ENCODE data around the gene NFATC3.
"Not testable (repeated sequence)": the region's sequence is repeated elsewhere in the genome, so short reads cannot be mapped to it uniquely, and the experiment has no call there.

Gene NFATC3

DNA sequence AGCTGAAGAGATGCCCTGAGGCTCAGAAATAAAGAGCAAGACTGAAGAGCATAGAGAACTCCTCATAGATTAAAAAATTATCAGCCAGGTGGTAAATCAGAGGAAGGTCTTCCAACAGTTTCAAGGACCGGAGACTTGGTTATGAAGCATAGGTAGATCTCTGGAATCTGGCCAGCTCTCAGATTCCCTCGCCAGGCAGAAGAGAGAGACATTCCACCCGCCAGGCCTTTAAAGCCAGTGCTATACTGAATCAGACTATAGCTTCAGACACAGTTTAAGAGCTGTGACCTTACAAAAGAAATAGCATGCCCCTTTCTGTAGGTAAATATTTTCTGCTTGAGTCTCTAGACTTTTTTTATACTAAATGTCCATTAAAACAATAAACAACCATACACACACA lies 70.3 kb downstream of the NFATC3 start:
- no peak overlapping the region for H3K4me3 ChIP-seq (replicated peaks; ENCODE audit: insufficient read depth, low read length)
- no peak overlapping the region for H3K27ac ChIP-seq (replicated peaks)
- TF ChIP-seq REST (IDR thresholded peaks at IDR 0.05; ENCODE audit: insufficient replicate concordance, low read depth) (no peak), CTCF (IDR thresholded peaks at IDR 0.05; ENCODE audit: insufficient read depth, low read length) (no peak), POLR2AphosphoS5 (IDR thresholded peaks at IDR 0.05; ENCODE audit: low read depth) (no peak), GABPA (IDR thresholded peaks at IDR 0.05; ENCODE audit: low read depth) (no peak), SPI1 (IDR thresholded peaks at IDR 0.05; ENCODE audit: borderline replicate concordance, low read depth) (no peak)
- no peaks in the 10 kb centered on the region for H3K27me3 ChIP-seq (ENCODE audit: insufficient read depth, poor library complexity, severe bottlenecking)
- no peak for DNase-seq (ENCODE audit: low read depth in 1 of 2, low spot score in 1 of 2)

GRCh38 chr16:68162413-68162812 lies 77.2 kb downstream of the NFATC3 start:
- no peak for DNase-seq (ENCODE audit: low read depth in 1 of 2, low spot score in 1 of 2)
- no peaks in the 10 kb centered on the region for H3K27me3 ChIP-seq (ENCODE audit: insufficient read depth, poor library complexity, severe bottlenecking)
- H3K27ac ChIP-seq (replicated peaks), result no peak overlapping the region
- TF ChIP-seq SPI1 (IDR thresholded peaks at IDR 0.05; ENCODE audit: borderline replicate concordance, low read depth) (no peak), REST (IDR thresholded peaks at IDR 0.05; ENCODE audit: insufficient replicate concordance, low read depth) (no peak), POLR2AphosphoS5 (IDR thresholded peaks at IDR 0.05; ENCODE audit: low read depth) (no peak), GABPA (IDR thresholded peaks at IDR 0.05; ENCODE audit: low read depth) (no peak), CTCF (IDR thresholded peaks at IDR 0.05; ENCODE audit: insufficient read depth, low read length) (no peak)
- no peak overlapping the region for H3K4me3 ChIP-seq (replicated peaks; ENCODE audit: insufficient read depth, low read length)

GRCh38 chr16:68163275-68163674 lies 78.1 kb downstream of the NFATC3 start:
- DNase-seq (ENCODE audit: low read depth in 1 of 2, low spot score in 1 of 2); H3K4me3 ChIP-seq (replicated peaks; ENCODE audit: insufficient read depth, low read length); H3K27me3 ChIP-seq (ENCODE audit: insufficient read depth, poor library complexity, severe bottlenecking); H3K27ac ChIP-seq (replicated peaks): not testable (repeated sequence)

DNA sequence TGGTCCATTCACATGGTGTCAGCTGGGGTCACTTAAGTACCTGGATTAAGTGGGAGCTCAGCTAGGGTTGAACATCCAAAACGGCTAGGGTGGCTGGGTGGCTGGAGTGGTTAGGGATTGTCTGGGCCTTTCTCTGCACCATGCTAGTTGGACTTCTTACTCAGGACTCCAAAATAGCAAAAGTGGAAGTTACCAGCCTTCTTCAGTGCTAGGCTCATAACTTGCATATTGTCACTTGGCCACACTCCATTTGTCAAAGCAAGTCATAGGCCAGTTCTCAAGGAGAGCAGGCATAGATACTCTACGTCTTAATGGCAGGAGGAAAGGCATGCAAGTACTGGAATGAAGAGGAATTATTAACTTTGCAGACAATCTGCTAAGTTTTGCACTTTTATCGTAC lies 81.1 kb downstream of the NFATC3 start:
- H3K27me3 ChIP-seq (ENCODE audit: insufficient read depth, poor library complexity, severe bottlenecking), result no peaks in the 10 kb centered on the region
- H3K4me3 ChIP-seq (replicated peaks; ENCODE audit: insufficient read depth, low read length), result no peak overlapping the region
- no peak overlapping the region for H3K27ac ChIP-seq (replicated peaks)
- TF ChIP-seq CTCF (IDR thresholded peaks at IDR 0.05; ENCODE audit: insufficient read depth, low read length) (no peak), SPI1 (IDR thresholded peaks at IDR 0.05; ENCODE audit: borderline replicate concordance, low read depth) (no peak), GABPA (IDR thresholded peaks at IDR 0.05; ENCODE audit: low read depth) (no peak), REST (IDR thresholded peaks at IDR 0.05; ENCODE audit: insufficient replicate concordance, low read depth) (no peak), POLR2AphosphoS5 (IDR thresholded peaks at IDR 0.05; ENCODE audit: low read depth) (no peak)
- DNase-seq (ENCODE audit: low read depth in 1 of 2, low spot score in 1 of 2), result no peak

All from HL-60 (cell line).